Measurements from ENCODE around the gene DDAH1.

- TF ChIP-seq CTCF (IDR thresholded peaks at IDR 0.05; ENCODE audit: low read depth, low read length) (no peak), EZH2phosphoT487 (IDR thresholded peaks at IDR 0.05; ENCODE audit: low read depth) (no peak)
Measured at GRCh38 chr1:85371021-85371420, 93.9 kb downstream of the DDAH1 start.
